Natural killer cell (primary cell): ENCODE data around the gene SNX5. TPM values are rescaled to one million over a fixed set of nuclear protein-coding genes. Genes with fewer than 3 reads are reported as not detected.

ENCODE experiments used
- ATAC-seq, 3 donors: fragments of 150-1000 bp in 2 of 3; fragments of 200-7000 bp in 1 of 3; cut with Tn5 transposase; 1 replicate in 1 of 3; 2 replicates in 2 of 3; pipeline ENCODE4 v1.10.0; 2021; ENCODE audit warnings: mild to moderate bottlenecking in 2 of 3, moderate library complexity in 2 of 3
- DNase-seq, 2 donors: peaks; one replicate each; pipeline versions ENCODE4 v3.0.0 to v3.0.0-alpha.2; 2013 to 2021; ENCODE audit warnings: mixed read lengths in 1 of 2
- H3K27ac ChIP-seq: one replicate; pipeline ENCODE4 v1.5.1; 2013; ENCODE audit warnings: mild to moderate bottlenecking, low read length
- H3K27me3 ChIP-seq: one replicate; pipeline ENCODE4 v1.6.1; 2013; ENCODE audit warnings: low read length; ENCODE audit not compliant: control insufficient read depth, insufficient read depth
- H3K36me3 ChIP-seq: one replicate; pipeline ENCODE4 v1.6.1; 2013; ENCODE audit warnings: low read length; ENCODE audit not compliant: control insufficient read depth, insufficient read depth
- H3K4me1 ChIP-seq: one replicate; pipeline ENCODE4 v1.6.1; 2013; ENCODE audit warnings: low read length; ENCODE audit not compliant: control insufficient read depth, insufficient read depth
- H3K4me3 ChIP-seq: one replicate; pipeline ENCODE4 v1.5.1; 2013; ENCODE audit warnings: low read length
- H3K9me3 ChIP-seq: one replicate; pipeline ENCODE4 v1.6.1; 2013; ENCODE audit warnings: low read length; ENCODE audit not compliant: control insufficient read depth, insufficient read depth
- H3K27ac Mint-ChIP-seq, 2 donors: one replicate each; pipeline ENCODE4 v1.8.0; 2022; ENCODE audit warnings: mild to moderate bottlenecking in 2 of 2, mixed read lengths in 2 of 2, moderate library complexity in 1 of 2
- H3K27me3 Mint-ChIP-seq, 2 donors: one replicate each; pipeline ENCODE4 v1.8.0; 2022; ENCODE audit warnings: low read depth in 2 of 2, mixed read lengths in 2 of 2
- H3K36me3 Mint-ChIP-seq: one replicate; pipeline ENCODE4 v1.8.0; 2022; ENCODE audit warnings: mixed read lengths
- H3K4me1 Mint-ChIP-seq, 2 donors: one replicate each; pipeline ENCODE4 v1.8.0; 2022; ENCODE audit warnings: mixed read lengths in 2 of 2
- H3K4me3 Mint-ChIP-seq: one replicate; pipeline ENCODE4 v1.8.0; 2022; ENCODE audit warnings: mild to moderate bottlenecking, moderate library complexity, mixed read lengths
- H3K9me3 Mint-ChIP-seq, 2 donors: one replicate each; pipeline ENCODE4 v1.8.0; 2022; ENCODE audit warnings: mixed read lengths in 2 of 2
- WGBS: methylation state at CpG from one replicate; pipeline ENCODE4 v1.1.7; 2013; ENCODE audit warnings: missing lambda C conversion rate; ENCODE audit not compliant: insufficient coverage; 5-methylcytosine and 5-hydroxymethylcytosine counted together
- intact Hi-C: fragments of 100-400 bp; cut with micrococcal nuclease; formaldehyde crosslinking; loops from one replicate; pipeline ENCODE4 v1.14.2; 2022
- total RNA-seq, 4 donors: library from RNA; stranded (reverse); fragments of 120-200 nt in 1 of 4; gene quantifications; one replicate each; pipeline versions ENCODE4 v1.2.3 to v1.2.4, GENCODE V29; 2013 to 2022
- TF ChIP-seq, protein P1 (sequence below): fragments of 200-600 bp; IDR thresholded peaks from one replicate; pipeline ENCODE4 v1.8.0; 2022; ENCODE audit warnings: antibody characterized with exemption

The SNX5 gene
- total RNA-seq, 3 donors from 2014 or later (not counting 1 experiment from before 2014, with no cell fraction given), result 62.3 to 85.4 (median 72.1) TPM

DNA sequence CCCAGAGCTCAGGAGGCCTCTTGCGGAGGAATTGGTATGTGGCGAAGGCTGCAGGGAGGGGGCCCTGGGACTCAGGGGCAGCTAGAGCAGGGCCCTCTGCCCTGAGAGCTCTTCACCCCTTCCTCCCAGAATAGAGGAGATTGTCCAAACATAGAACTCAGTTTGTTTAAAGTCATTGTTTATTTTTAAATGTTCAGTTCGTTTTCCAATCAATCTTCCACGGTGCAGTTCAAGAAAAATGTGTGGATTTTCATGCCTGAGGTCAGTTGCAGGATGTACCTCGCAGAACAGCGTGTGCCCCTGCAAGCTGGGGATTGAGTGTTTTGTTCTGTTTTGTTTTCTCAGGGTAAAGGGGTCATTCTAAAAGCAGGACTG lies 37.4 kb upstream of the SNX5 start:
- 88% methylated on average over 6 of the region's 6 CpGs for WGBS
- TF ChIP-seq, protein P1, sequence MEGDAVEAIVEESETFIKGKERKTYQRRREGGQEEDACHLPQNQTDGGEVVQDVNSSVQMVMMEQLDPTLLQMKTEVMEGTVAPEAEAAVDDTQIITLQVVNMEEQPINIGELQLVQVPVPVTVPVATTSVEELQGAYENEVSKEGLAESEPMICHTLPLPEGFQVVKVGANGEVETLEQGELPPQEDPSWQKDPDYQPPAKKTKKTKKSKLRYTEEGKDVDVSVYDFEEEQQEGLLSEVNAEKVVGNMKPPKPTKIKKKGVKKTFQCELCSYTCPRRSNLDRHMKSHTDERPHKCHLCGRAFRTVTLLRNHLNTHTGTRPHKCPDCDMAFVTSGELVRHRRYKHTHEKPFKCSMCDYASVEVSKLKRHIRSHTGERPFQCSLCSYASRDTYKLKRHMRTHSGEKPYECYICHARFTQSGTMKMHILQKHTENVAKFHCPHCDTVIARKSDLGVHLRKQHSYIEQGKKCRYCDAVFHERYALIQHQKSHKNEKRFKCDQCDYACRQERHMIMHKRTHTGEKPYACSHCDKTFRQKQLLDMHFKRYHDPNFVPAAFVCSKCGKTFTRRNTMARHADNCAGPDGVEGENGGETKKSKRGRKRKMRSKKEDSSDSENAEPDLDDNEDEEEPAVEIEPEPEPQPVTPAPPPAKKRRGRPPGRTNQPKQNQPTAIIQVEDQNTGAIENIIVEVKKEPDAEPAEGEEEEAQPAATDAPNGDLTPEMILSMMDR, result no peak
- no peaks in the 10 kb centered on the region for H3K9me3 ChIP-seq
- Mint-ChIP-seq H3K27ac (no peak overlapping the region), H3K4me3 (no peak overlapping the region), H3K36me3 (no peaks in the 10 kb centered on the region), H3K27me3 (no peaks in the 10 kb centered on the region), H3K9me3 (no peaks in the 10 kb centered on the region), H3K4me1 (no peaks in the 10 kb centered on the region)
- H3K27ac ChIP-seq, result no peak overlapping the region
- H3K27me3 ChIP-seq, result no peaks in the 10 kb centered on the region
- H3K4me1 ChIP-seq, result peaks cover 11% of the 10 kb centered on the region
- H3K4me3 ChIP-seq, result no peak overlapping the region
- H3K36me3 ChIP-seq, result no peaks in the 10 kb centered on the region
- DNase-seq (no peak), ATAC-seq (no peak)
- intact Hi-C loops, result no loop called here

DNA sequence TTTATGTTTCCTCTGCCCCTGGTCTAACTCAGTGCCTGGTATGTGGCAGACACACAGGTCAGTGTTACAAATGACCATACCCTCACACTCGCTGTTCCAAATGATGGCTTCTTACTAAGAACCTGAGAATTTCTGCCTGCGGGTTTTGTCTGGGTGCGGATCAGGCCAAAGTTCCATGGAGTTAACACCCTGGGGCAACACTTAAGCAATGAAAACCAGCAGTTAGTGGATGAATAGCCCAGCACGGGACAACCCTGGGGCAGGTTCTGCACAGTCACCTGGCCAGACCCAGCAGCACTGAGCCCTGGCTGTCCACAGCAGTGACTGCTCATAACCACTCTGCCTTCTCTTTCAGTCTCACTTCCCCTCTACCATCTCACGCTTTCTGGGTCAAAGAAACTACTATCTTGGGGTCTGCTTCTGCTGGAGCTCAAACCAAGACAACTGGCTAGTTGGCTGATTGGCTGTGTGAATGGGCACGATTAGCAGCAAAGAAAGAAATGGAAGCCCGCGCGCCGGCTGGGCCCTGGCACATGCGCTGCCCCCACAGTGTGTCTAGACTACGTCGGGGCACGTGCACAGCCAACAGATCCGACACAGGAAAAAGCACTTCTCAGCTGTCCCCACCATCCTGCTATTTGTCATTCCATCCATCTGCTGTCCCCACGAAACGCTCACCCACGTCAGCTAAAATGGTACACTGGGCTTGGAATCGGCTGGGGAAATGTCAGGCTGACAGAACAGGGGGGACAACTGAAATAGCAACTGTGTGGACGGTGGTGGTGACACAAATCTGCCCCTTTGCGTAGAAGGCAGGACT lies 36.8 kb upstream of the SNX5 start:
- DNase-seq (no peak), ATAC-seq (no peak)
- no peak overlapping the region for H3K4me3 ChIP-seq
- intact Hi-C loops, result no loop called here
- no peaks in the 10 kb centered on the region for H3K9me3 ChIP-seq
- Mint-ChIP-seq H3K27ac (no peak overlapping the region), H3K9me3 (no peaks in the 10 kb centered on the region), H3K4me3 (no peak overlapping the region), H3K4me1 (no peaks in the 10 kb centered on the region), H3K27me3 (no peaks in the 10 kb centered on the region), H3K36me3 (no peaks in the 10 kb centered on the region)
- WGBS, result 84% methylated on average over 21 of the region's 21 CpGs
- H3K27me3 ChIP-seq, result no peaks in the 10 kb centered on the region
- H3K36me3 ChIP-seq, result no peaks in the 10 kb centered on the region
- TF ChIP-seq, protein P1, result no peak
- H3K4me1 ChIP-seq, result peaks cover 11% of the 10 kb centered on the region
- H3K27ac ChIP-seq, result no peak overlapping the region

DNA sequence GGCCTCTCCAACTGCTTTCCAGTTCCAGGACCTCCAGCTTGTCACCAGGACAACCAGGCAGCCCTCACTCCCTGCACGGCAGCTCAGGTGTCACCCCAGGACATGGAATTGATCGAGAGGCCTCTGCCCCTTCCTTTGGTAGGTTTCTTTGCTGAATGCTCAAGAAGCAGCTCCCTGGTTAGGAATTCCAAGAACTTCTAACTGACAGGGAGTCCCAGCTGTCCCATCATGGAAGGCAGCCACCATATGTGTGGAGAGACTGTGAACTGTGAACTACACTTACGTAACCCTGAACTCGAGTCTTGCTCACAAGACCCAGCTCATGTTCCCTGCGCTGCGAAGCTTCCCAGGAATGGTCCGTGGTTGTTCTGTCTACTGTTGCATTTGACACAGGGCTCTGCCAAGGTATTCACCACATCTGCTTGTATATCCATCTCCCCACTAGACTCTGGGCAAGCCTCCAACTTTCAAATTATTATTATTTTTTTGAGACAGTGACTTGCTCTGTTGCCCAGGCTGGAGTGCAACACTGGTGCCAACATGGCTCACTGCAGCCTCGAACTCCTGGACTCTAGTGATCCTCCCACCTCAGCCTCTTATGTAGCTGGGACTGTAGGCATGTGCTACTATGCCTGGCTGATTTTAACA lies 35.9 kb upstream of the SNX5 start:
- H3K36me3 ChIP-seq, result no peaks in the 10 kb centered on the region
- Mint-ChIP-seq H3K36me3 (no peaks in the 10 kb centered on the region), H3K27ac (no peak overlapping the region), H3K27me3 (peaks cover 0 to 2% of the 10 kb centered on the region in 2 donors), H3K4me1 (no peaks in the 10 kb centered on the region), H3K4me3 (no peak overlapping the region), H3K9me3 (no peaks in the 10 kb centered on the region)
- peak overlapping the region; percentile 38 for H3K27ac ChIP-seq
- ATAC-seq (no peak), DNase-seq (no peak)
- intact Hi-C loops, result no loop called here
- TF ChIP-seq, protein P1, result no peak
- 94% methylated on average over 8 of the region's 8 CpGs for WGBS
- H3K9me3 ChIP-seq, result no peaks in the 10 kb centered on the region
- H3K4me1 ChIP-seq, result peaks cover 11% of the 10 kb centered on the region
- H3K4me3 ChIP-seq, result no peak overlapping the region
- no peaks in the 10 kb centered on the region for H3K27me3 ChIP-seq
